SK-N-SH treated with all-trans-retinoic acid at 6 μM for 48 hours (cell line): Measurements from ENCODE around the gene RTN4IP1.
"Not testable (repeated sequence)": the region's sequence is repeated elsewhere in the genome, so short reads cannot be mapped to it uniquely, and the experiment has no call there.

Experiments
- ATAC-seq: fragments of 200-7000 bp; cut with Tn5 transposase; 3 replicates; pipeline ENCODE4 v1.9.1; 2020; ENCODE audit warnings: mild to moderate bottlenecking, moderate library complexity
- BACH2 ChIP-seq: fragments of 250-450 bp; sonication (Bioruptor Pico); IDR thresholded peaks from 2 replicates; pipeline ENCODE4 v1.9.0; 2021; ENCODE audit warnings: mild to moderate bottlenecking, borderline replicate concordance
- CSDC2 ChIP-seq: fragments of 250-450 bp; sonication (Bioruptor Pico); IDR thresholded peaks from 2 replicates; pipeline ENCODE4 v1.5.0; 2020; ENCODE audit warnings: mild to moderate bottlenecking, moderate library complexity
- ESRRG ChIP-seq: fragments of 250-450 bp; sonication (Bioruptor Pico); IDR thresholded peaks from 2 replicates; pipeline ENCODE4 v1.6.1; 2021; ENCODE audit warnings: mild to moderate bottlenecking
- GLIS3 ChIP-seq: fragments of 250-450 bp; sonication (Bioruptor Pico); IDR thresholded peaks from 2 replicates; pipeline ENCODE4 v1.5.0; 2020; ENCODE audit warnings: mild to moderate bottlenecking, moderate library complexity
- ISL1 ChIP-seq: fragments of 250-450 bp; sonication (Bioruptor Pico); IDR thresholded peaks from 2 replicates; pipeline ENCODE4 v2.1.2; 2022; ENCODE audit warnings: mild to moderate bottlenecking, moderate library complexity
- OSR1 ChIP-seq: fragments of 250-450 bp; sonication (Bioruptor Pico); IDR thresholded peaks from 2 replicates; pipeline ENCODE4 v1.8.0; 2022; ENCODE audit warnings: moderate library complexity, mild to moderate bottlenecking, inconsistent platforms
- PPARA ChIP-seq: fragments of 250-450 bp; sonication (Bioruptor Pico); IDR thresholded peaks from 2 replicates; pipeline ENCODE4 v1.5.0; 2020; ENCODE audit warnings: mild to moderate bottlenecking, borderline replicate concordance
- RARB ChIP-seq: fragments of 250-450 bp; sonication (Bioruptor Pico); IDR thresholded peaks from 2 replicates; pipeline ENCODE4 v1.8.0; 2021; ENCODE audit warnings: mild to moderate bottlenecking, moderate library complexity
- SNAI2 ChIP-seq: fragments of 250-450 bp; sonication (Bioruptor Pico); IDR thresholded peaks from 2 replicates; pipeline ENCODE4 v1.5.0; 2020; ENCODE audit warnings: mild to moderate bottlenecking, moderate library complexity
- TOX ChIP-seq: fragments of 250-450 bp; sonication (Bioruptor Pico); IDR thresholded peaks from 2 replicates; pipeline ENCODE4 v1.8.0; 2021; ENCODE audit warnings: mild to moderate bottlenecking, moderate library complexity, borderline replicate concordance
- ZC3H10 ChIP-seq: fragments of 250-450 bp; sonication (Bioruptor Pico); IDR thresholded peaks from 2 replicates; pipeline ENCODE4 v1.5.1; 2021; ENCODE audit warnings: mild to moderate bottlenecking, moderate library complexity
- ZNF565 ChIP-seq: fragments of 450-650 bp; formaldehyde crosslinking; conservative IDR thresholded peaks from 2 replicates; pipeline ENCODE4 v1.5.0; 2020; ENCODE audit warnings: low read depth, mild to moderate bottlenecking, moderate library complexity
- ZNF8 ChIP-seq: fragments of 450-650 bp; formaldehyde crosslinking; IDR thresholded peaks from 2 replicates; pipeline ENCODE4 v1.5.0; 2020; ENCODE audit warnings: mild to moderate bottlenecking, moderate library complexity
- TF ChIP-seq, protein P1 (sequence below): fragments of 250-450 bp; sonication (Bioruptor Pico); IDR thresholded peaks from 2 replicates; pipeline ENCODE4 v1.5.1; 2020; ENCODE audit warnings: low read depth, mild to moderate bottlenecking, moderate library complexity
- TF ChIP-seq, protein P2 (sequence below): fragments of 250-450 bp; sonication (Bioruptor Pico); IDR thresholded peaks from 2 replicates; pipeline ENCODE4 v1.8.0; 2021; ENCODE audit warnings: low read depth, mild to moderate bottlenecking, moderate library complexity, borderline replicate concordance
- TF ChIP-seq, protein P3 (sequence below): fragments of 250-450 bp; sonication (Bioruptor Pico); IDR thresholded peaks from 2 replicates; pipeline ENCODE4 v1.5.0; 2020; ENCODE audit warnings: mild to moderate bottlenecking, moderate library complexity
- TF ChIP-seq, protein P4 (sequence below): fragments of 250-450 bp; sonication (Bioruptor Pico); IDR thresholded peaks from 2 replicates; pipeline ENCODE4 v1.5.1; 2021; ENCODE audit warnings: mild to moderate bottlenecking, moderate library complexity
- TF ChIP-seq, protein P5 (sequence below): fragments of 250-450 bp; sonication (Bioruptor Pico); IDR thresholded peaks from 2 replicates; pipeline ENCODE4 v1.8.0; 2020; ENCODE audit warnings: mild to moderate bottlenecking, moderate library complexity, borderline replicate concordance

The RTN4IP1 gene

DNA sequence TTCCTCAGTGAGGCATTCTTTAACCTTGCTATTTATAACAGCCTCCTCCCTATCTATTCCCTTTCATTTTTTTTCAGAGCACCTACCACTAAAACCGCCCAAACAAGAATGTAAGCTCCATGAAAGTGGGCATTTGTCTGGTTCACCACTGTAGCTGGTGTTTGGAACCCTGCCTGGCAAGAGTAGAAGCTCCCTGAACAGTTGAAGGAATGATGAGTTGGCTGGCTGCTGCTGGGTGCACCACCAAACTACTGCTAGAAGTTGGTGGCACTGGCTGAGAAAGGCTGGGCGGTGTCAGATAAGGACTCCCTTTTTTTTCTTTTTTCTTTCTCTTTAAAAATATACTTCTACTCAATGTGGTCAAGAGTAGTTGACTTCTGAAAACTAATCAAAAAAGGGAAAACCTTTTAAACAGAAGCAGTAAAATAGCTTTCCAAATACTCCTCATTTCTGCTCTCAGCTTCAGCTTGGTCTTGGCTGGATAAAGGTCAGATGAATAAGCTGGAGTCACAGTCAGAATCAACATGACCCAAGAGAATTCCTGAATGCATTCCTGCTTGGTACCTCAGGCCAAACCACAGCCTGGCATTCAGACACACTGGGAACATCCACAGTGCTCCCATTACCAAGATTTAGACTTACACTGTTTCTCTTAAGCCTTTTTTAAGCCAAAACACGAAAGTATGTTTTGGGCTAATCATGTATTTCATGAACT lies 38.0 kb downstream of the RTN4IP1 start (continued):
- TF ChIP-seq, protein P1, sequence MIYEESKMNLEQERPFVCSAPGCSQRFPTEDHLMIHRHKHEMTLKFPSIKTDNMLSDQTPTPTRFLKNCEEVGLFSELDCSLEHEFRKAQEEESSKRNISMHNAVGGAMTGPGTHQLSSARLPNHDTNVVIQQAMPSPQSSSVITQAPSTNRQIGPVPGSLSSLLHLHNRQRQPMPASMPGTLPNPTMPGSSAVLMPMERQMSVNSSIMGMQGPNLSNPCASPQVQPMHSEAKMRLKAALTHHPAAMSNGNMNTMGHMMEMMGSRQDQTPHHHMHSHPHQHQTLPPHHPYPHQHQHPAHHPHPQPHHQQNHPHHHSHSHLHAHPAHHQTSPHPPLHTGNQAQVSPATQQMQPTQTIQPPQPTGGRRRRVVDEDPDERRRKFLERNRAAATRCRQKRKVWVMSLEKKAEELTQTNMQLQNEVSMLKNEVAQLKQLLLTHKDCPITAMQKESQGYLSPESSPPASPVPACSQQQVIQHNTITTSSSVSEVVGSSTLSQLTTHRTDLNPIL (CRISPR knock-in tag) = no peak

DNA sequence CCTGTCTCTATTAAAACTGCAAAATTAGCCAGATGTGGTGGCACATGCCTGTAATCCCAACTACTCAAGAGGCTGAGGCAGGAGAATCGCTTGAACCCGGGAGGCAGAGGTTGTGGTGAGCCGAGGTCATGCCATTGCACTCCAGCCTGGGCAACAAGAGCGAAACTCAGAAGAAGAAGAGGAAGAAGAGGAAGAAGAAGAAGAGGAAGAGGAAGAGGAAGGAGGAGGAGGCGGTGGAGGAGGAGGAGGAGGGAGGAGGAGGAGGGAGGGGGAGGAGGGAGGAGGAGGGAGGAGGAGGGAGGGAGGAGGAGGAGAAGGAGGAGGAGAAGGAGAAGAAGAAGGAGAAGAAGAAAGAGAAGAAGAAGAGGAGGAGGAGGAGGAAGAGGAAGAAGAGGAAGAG lies 40.4 kb downstream of the RTN4IP1 start:
- not testable (repeated sequence) for ATAC-seq

DNA sequence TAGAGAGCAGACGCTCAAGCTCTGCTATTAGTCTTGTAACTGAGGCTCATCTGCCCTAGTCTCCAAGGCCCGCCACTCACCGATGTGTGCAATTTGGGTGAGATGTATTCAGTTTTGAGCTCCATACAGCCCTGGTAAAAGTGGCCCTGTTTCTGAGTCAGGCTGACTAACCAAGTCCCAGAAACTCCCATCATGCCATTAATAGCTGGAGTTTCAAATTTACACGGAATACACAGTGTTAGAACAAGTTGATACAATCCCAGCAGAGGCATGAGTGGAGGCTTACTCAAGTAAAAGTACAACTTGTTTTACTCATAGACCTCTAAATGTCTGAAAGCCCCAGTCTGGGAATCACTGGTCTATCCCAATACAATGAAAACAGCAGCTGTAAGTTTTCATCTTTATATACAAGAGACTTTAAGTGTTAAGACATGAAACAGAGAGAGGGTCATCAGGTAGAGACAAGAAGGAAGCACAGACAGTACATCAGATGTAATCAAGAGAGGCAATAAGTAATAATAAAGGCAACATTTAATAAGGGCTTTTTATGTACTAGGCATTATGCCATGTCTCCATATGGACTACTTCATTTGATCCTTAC lies 42.4 kb downstream of the RTN4IP1 start:
- ATAC-seq = no peak
- no peak for TF ChIP-seq TOX (CRISPR knock-in tag)
- no peak for TF ChIP-seq OSR1 (CRISPR knock-in tag)
- no peak for TF ChIP-seq PPARA (CRISPR knock-in tag)
- TF ChIP-seq GLIS3 = no peak
- TF ChIP-seq, protein P2, sequence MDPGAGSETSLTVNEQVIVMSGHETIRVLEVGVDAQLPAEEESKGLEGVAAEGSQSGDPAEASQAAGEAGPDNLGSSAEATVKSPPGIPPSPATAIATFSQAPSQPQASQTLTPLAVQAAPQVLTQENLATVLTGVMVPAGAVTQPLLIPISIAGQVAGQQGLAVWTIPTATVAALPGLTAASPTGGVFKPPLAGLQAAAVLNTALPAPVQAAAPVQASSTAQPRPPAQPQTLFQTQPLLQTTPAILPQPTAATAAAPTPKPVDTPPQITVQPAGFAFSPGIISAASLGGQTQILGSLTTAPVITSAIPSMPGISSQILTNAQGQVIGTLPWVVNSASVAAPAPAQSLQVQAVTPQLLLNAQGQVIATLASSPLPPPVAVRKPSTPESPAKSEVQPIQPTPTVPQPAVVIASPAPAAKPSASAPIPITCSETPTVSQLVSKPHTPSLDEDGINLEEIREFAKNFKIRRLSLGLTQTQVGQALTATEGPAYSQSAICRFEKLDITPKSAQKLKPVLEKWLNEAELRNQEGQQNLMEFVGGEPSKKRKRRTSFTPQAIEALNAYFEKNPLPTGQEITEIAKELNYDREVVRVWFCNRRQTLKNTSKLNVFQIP (CRISPR knock-in tag) = no peak
- TF ChIP-seq ZC3H10 (CRISPR knock-in tag) = no peak
- TF ChIP-seq SNAI2 (CRISPR knock-in tag) = no peak
- TF ChIP-seq ZNF565 = no peak
- TF ChIP-seq, protein P3, sequence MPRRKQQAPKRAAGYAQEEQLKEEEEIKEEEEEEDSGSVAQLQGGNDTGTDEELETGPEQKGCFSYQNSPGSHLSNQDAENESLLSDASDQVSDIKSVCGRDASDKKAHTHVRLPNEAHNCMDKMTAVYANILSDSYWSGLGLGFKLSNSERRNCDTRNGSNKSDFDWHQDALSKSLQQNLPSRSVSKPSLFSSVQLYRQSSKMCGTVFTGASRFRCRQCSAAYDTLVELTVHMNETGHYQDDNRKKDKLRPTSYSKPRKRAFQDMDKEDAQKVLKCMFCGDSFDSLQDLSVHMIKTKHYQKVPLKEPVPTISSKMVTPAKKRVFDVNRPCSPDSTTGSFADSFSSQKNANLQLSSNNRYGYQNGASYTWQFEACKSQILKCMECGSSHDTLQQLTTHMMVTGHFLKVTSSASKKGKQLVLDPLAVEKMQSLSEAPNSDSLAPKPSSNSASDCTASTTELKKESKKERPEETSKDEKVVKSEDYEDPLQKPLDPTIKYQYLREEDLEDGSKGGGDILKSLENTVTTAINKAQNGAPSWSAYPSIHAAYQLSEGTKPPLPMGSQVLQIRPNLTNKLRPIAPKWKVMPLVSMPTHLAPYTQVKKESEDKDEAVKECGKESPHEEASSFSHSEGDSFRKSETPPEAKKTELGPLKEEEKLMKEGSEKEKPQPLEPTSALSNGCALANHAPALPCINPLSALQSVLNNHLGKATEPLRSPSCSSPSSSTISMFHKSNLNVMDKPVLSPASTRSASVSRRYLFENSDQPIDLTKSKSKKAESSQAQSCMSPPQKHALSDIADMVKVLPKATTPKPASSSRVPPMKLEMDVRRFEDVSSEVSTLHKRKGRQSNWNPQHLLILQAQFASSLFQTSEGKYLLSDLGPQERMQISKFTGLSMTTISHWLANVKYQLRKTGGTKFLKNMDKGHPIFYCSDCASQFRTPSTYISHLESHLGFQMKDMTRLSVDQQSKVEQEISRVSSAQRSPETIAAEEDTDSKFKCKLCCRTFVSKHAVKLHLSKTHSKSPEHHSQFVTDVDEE (CRISPR knock-in tag) = no peak
- TF ChIP-seq CSDC2 = no peak
- TF ChIP-seq, protein P4, sequence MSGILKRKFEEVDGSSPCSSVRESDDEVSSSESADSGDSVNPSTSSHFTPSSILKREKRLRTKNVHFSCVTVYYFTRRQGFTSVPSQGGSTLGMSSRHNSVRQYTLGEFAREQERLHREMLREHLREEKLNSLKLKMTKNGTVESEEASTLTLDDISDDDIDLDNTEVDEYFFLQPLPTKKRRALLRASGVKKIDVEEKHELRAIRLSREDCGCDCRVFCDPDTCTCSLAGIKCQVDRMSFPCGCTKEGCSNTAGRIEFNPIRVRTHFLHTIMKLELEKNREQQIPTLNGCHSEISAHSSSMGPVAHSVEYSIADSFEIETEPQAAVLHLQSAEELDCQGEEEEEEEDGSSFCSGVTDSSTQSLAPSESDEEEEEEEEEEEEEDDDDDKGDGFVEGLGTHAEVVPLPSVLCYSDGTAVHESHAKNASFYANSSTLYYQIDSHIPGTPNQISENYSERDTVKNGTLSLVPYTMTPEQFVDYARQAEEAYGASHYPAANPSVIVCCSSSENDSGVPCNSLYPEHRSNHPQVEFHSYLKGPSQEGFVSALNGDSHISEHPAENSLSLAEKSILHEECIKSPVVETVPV (CRISPR knock-in tag) = no peak
- no peak for TF ChIP-seq BACH2
- TF ChIP-seq, protein P5, sequence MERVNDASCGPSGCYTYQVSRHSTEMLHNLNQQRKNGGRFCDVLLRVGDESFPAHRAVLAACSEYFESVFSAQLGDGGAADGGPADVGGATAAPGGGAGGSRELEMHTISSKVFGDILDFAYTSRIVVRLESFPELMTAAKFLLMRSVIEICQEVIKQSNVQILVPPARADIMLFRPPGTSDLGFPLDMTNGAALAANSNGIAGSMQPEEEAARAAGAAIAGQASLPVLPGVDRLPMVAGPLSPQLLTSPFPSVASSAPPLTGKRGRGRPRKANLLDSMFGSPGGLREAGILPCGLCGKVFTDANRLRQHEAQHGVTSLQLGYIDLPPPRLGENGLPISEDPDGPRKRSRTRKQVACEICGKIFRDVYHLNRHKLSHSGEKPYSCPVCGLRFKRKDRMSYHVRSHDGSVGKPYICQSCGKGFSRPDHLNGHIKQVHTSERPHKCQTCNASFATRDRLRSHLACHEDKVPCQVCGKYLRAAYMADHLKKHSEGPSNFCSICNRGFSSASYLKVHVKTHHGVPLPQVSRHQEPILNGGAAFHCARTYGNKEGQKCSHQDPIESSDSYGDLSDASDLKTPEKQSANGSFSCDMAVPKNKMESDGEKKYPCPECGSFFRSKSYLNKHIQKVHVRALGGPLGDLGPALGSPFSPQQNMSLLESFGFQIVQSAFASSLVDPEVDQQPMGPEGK = no peak
- TF ChIP-seq, protein P1 (CRISPR knock-in tag) = no peak
- TF ChIP-seq ISL1 (CRISPR knock-in tag) = no peak
- no peak for TF ChIP-seq RARB
- TF ChIP-seq ESRRG = no peak
- no peak for TF ChIP-seq ZNF8 (CRISPR knock-in tag)
